ENCODE measurements around the gene MED7. TPM values are rescaled to one million over a fixed set of nuclear protein-coding genes. Genes with fewer than 3 reads are reported as not detected.
"Not testable (repeated sequence)": the region's sequence is repeated elsewhere in the genome, so short reads cannot be mapped to it uniquely, and the experiment has no call there.

MED7 gene, protein sequence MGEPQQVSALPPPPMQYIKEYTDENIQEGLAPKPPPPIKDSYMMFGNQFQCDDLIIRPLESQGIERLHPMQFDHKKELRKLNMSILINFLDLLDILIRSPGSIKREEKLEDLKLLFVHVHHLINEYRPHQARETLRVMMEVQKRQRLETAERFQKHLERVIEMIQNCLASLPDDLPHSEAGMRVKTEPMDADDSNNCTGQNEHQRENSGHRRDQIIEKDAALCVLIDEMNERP
- 8.9 TPM for total RNA-seq
- long read RNA-seq, transcript MED7-201 (2 exons, 2,402 nt) = major isoform, 17 of 17 reads
- long read RNA-seq, partial matches to known transcripts = 0 of 17 reads
- long read RNA-seq, other reads (novel, unspliced or antisense) = 0 of 17 reads

DNA sequence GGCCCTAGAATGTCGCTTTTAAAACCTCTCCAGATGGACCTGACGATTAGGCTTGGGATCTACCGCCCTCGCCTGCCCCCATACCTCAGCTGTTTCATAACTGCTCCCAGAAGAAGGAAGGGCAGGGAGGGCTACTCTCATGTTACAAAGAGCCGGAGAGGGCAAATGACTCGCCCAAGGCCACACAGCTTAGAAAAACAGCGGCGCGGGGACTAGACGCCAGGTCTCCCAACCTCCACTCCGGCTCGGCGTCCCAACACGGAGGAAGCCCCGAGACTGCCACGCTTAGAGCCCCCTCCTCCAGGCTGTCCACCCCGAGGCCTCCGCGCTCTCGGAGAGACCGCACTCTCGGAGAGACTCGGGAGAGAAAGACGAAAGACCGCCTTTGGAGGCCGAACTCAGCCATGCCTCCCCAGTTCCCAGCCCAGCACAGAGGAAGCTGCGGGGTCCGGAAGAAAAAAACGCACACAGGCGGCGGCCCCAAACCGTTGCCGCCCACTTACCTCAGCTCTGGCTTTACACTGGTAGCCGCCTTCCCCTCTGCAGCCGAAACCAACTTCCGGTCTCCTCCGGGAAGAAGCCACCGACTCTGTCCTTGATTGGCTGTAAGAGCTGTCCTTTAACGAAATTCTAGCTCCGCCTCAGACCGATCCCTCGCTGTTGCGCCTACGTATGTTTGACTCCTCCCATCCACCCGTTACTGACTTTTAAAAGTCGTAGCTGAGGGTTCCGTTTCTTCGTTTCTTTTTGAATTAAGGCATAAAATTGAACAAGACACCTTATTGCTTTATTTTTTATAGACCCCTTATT is at the start of gene MED7:
Gene MED7 (minus strand): TSS at position 549 of the 810 bp plus-strand sequence. CDS start 3,434 bp downstream, outside the sequence.
- DNase-seq (ENCODE audit: low spot score) = peak; percentile 96
- intact Hi-C loops (cut with DNase I) = loop anchor here (10.0 kb wide), 1 partner anchor 592 kb away; the partner anchor contains the start of gene THG1L

DNA sequence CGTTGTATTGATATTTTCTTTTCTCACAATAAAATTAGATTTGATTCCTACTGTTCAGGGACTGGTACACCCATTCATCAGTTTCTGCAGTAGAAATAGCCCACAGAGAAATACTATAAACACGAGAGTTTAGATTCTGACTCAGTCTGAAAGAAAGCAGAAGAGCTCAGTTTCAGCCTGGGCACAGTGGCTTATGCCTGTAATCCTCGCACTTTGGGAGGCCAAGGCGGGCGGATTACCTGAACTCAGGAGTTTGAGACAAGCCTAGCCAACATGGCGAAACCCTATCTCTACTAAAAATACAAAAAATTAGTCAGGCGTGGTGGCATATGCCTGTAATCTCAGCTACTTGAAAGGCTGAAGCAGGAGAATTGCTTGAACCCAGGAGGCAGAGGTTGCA is 46.6 kb upstream of the MED7 start:
- no peak for DNase-seq (ENCODE audit: low spot score)
- intact Hi-C loops (cut with DNase I) = no loop called here

DNA sequence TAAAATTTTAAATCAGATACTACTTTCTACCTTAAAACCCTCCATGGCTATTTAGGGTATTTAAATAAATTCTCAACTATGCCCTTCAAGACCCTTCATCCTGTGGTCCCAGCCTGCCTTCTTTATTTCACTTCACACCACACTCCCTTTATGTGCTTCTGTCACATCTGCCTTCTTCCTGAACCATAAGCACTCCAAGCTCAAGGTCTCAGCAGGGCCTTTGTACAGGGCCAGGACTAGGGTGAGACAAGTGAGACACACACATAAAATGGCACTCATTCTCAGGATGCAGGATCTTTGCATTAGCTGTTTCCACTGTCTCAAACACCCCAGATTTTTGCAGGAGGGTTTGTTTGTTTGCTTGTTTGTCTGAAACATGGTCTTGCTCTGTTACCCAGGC is 45.6 kb upstream of the MED7 start:
- no peak for DNase-seq (ENCODE audit: low spot score)
- intact Hi-C loops (cut with DNase I) = no loop called here

DNA sequence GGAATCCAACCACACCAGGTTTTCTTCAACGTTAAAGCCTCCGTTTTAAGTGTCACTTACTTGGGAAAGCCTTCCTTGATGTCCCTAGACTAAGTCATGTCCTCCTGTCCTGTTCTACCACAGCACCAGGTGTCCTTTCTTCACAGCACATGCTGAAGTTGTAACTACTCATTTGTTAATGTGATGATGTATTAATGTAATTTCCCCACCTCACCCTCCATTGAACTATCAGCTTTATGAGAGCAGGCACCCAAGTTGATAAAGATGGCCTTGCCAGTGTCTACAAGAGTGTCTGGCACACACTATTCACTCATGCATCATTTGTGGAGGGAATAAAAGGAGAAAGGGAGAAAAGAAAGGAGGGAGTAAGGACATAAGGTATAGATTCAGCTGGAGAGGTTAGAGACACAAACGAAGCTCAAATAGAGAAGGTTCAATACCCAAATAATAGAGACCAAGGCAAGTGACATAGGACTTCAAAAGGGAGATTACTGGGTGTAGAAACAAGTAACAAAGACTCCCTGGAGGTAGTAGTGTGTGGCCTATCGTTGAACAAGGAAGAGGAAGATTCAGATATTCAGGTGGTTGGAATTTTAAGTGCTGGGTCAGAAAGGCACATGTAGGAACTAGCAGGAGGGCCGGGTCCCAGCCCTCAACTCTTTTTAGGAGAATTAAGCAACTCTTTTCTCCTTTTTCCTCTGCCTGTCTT is 44.5 kb upstream of the MED7 start:
- intact Hi-C loops (cut with DNase I) = no loop called here

GRCh38 chr5:157186309-157187045 is 43.8 kb upstream of the MED7 start:
- DNase-seq (ENCODE audit: low spot score) = no peak
- intact Hi-C loops (cut with DNase I) = no loop called here

More for the DNA sequence above, 44.5 kb upstream of the MED7 start:
- no peak for DNase-seq (ENCODE audit: low spot score)

- intact Hi-C loops (cut with DNase I); DNase-seq (ENCODE audit: low spot score): not testable (repeated sequence)
These were observed 42.5 kb upstream of the MED7 start for GRCh38 chr5:157185122-157185521.

DNA sequence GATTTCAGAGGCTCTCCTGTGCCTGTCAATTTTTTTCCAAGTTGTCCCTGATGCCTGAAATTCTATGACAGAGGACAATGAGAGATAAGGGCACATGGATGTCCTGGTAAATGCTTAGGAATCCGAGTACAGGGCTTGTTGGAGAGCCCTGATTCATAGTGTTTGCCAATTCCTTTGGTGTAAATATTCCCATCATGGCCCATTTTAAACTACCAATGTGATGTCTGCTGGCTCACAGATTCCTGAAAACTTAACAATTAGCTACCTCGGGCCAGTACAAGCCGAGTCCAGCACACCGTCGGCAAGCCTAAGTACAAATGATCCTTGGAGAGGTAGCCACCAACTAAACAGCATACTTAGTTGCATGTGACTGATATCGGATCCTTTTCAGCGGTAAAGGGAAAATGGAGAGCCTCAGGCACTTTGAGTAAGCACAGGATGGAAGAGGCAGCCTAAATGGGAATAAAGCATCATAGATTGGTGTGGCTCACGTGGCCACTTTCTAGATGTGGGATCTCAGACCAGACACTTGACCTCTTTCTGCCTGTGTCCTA is 41.5 kb upstream of the MED7 start:
- DNase-seq (ENCODE audit: low spot score) = no peak
- intact Hi-C loops (cut with DNase I) = no loop called here

- DNase-seq (ENCODE audit: low spot score) = no peak
- intact Hi-C loops (cut with DNase I) = no loop called here
These were observed 39.6 kb upstream of the MED7 start for GRCh38 chr5:157182143-157182757.

- no peak for DNase-seq (ENCODE audit: low spot score)
These were observed 38.0 kb upstream of the MED7 start, which contains the start of gene ITK for GRCh38 chr5:157180374-157181264. TSS of gene ITK (plus strand) at chr5:157180840. CDS start at chr5:157180978, 138 bp downstream.

DNA sequence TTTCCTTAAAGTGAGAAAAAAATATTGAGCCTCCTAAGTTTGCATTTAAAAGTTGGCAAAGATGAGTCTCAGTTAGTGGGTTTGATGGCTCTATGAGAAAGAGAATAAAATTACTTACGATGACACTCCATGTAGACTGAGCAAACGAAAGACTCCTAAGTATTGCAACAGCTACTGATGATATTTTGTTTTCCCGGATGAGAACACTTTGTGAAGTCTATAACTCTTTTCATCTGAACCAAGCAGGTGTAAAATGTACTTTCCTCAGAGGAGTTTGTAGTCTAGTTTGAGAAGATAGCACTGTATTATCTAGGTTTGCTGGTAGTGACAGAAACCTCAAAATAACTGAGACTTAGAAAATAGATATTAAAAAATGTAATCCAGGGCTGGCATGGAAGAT is 36.3 kb upstream of the MED7 start:
- intact Hi-C loops (cut with DNase I) = no loop called here
- no peak for DNase-seq (ENCODE audit: low spot score)

More at GRCh38 chr5:157180374-157181264, 38.0 kb upstream of the MED7 start, which contains the start of gene ITK:
- intact Hi-C loops (cut with DNase I) = no loop called here

- DNase-seq (ENCODE audit: low spot score) = no peak
- intact Hi-C loops (cut with DNase I) = no loop called here
These were observed 35.3 kb upstream of the MED7 start for GRCh38 chr5:157177953-157178352.

DNA sequence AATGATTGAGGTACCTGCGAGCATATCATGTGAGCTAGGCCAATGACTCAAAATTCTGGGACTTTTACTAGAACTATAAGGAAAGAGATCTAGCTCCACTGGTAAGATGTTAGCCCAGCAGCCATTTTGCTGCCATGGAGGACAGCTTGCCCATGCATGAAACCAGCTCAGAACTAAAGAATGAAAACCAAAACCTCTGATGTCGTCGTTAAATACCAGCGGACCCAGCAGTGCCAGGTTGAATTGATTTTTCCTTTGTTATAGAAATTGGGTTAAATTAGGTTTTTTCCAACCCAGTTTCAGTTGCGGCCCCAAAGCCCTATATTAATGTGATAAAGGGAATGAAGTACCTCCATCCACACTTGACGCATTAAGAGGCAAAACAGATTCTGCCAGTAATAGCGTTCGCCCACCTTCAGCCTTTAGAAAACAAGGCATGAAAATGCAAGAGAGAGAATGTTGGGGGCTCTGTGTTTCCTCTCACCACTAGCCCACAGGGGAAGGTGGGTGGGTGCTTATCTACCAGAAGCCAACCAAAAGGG is 32.5 kb upstream of the MED7 start:
- intact Hi-C loops (cut with DNase I) = no loop called here
- DNase-seq (ENCODE audit: low spot score) = no peak

DNA sequence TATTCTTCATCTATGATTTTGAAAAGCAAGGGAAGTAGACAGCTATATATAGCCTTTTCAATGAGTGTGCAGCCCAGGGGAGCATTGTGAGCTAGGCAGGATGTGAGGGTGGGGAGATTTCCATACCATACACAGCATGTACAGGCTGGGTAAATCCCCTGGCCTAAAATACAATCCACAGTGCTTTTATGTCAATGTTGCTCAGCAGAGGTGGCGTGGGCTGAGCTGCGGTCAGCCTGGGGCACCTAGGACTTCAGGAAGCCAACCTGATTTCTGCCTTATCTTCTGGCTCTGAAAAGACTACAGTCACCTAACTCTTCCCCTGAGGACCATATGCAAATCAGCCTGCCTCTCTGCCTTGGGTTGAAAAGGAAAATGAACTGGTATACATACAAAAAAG is 29.7 kb upstream of the MED7 start:
- DNase-seq (ENCODE audit: low spot score) = no peak
- intact Hi-C loops (cut with DNase I) = no loop called here

GRCh38 chr5:157168286-157168685 is 25.6 kb upstream of the MED7 start:
- intact Hi-C loops (cut with DNase I) = no loop called here

GRCh38 chr5:157167214-157167621 is 24.6 kb upstream of the MED7 start:
- DNase-seq (ENCODE audit: low spot score) = no peak
- intact Hi-C loops (cut with DNase I) = no loop called here

More at GRCh38 chr5:157168286-157168685, 25.6 kb upstream of the MED7 start:
- no peak for DNase-seq (ENCODE audit: low spot score)

DNA sequence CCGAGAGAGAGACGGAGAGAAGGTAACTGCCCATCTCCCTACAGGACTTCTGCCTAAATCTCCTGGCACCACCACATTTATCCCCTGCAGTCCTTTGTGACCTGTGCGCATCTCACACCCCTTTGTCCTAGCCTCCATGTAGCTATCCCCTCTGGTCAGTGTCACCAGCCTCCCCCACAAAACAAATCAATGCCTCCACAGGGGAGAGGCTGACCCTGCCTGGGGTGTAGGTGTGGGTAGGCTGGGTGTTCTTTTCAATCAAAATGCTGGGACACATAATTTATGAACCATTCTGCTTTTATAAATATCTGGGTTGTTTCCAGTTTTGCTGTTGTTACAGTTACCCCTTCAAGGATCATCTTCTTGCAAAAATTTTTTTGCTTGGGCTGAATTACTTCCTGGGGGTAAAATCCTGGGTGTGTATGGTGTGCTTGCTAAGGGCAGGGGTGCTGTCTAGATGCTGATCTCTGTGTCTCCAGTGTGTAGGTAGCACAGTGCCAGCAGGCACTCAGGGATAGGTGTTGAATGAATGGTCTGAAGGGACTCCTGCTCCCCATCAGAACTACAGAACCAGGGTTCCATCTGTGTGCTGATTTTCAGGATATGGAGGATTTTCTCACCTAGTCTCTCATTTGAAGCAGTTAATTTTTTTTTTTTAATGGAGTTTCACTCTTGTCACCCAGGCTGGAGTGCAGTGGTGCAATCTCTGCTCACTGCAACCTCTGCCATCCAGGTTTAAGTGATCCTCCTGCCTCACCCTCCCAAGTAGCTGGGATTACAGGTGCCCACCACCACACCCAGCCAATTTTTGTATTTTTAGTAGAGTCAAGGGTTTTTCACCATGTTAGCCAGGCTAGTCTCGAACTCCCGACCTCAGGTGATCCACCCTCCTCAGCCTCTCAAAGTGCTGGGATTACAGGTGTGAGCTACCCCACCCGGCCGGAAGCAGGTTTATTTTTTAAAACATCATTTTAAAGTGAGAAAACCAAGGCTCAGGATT is 23.8 kb upstream of the MED7 start, which contains the start of gene GARIN3:
Gene GARIN3 (minus strand): TSS at position 51 of the 1,000 bp plus-strand sequence. CDS start 96 bp downstream, outside the sequence.
- intact Hi-C loops (cut with DNase I) = no loop called here
- DNase-seq (ENCODE audit: low spot score) = no peak

Measured in cardiac septum (tissue), 1 donor.